GM23248 (cell line): ENCODE data around the gene MOXD1. TPM values are rescaled to one million over a fixed set of nuclear protein-coding genes. Genes with fewer than 3 reads are reported as not detected.

Source experiments
- DNase-seq: peaks from one replicate; pipeline ENCODE4 v3.0.0-alpha.2; 2015
- H2AFZ ChIP-seq: fragments of 200-600 bp; sonication (generic); 2 replicates; pipeline ENCODE4 v1.6.1; 2016; ENCODE audit warnings: antibody characterized with exemption
- H3F3A ChIP-seq: fragments of 200-600 bp; sonication (generic); 2 replicates; pipeline ENCODE4 v1.6.1; 2016; ENCODE audit warnings: mild to moderate bottlenecking, antibody characterized with exemption, mixed run types; ENCODE audit not compliant: insufficient read depth
- H3K27ac ChIP-seq: fragments of 200-600 bp; sonication (generic); 2 replicates; pipeline ENCODE4 v1.5.1; 2016; ENCODE audit warnings: mild to moderate bottlenecking
- H3K27me3 ChIP-seq: fragments of 200-600 bp; sonication (generic); replicated peaks from 2 replicates; pipeline ENCODE4 v1.6.1; 2016; ENCODE audit warnings: mild to moderate bottlenecking; ENCODE audit not compliant: insufficient read depth
- H3K36me3 ChIP-seq: fragments of 200-600 bp; sonication (generic); 2 replicates; pipeline ENCODE4 v1.6.1; 2016; ENCODE audit warnings: low read depth, mild to moderate bottlenecking
- H3K4me1 ChIP-seq: fragments of 200-600 bp; sonication (generic); 2 replicates; pipeline ENCODE4 v1.6.1; 2016; ENCODE audit warnings: mild to moderate bottlenecking; ENCODE audit not compliant: insufficient read depth
- H3K4me2 ChIP-seq: fragments of 200-600 bp; sonication (generic); one replicate; pipeline ENCODE4 v1.6.1; 2016; ENCODE audit warnings: mild to moderate bottlenecking; ENCODE audit not compliant: unreplicated experiment
- H3K4me3 ChIP-seq: fragments of 200-600 bp; sonication (generic); 2 replicates; pipeline ENCODE4 v1.5.1; 2016; ENCODE audit warnings: mild to moderate bottlenecking
- H3K79me2 ChIP-seq: fragments of 200-600 bp; sonication (generic); 2 replicates; pipeline ENCODE4 v1.6.1; 2016; ENCODE audit warnings: mild to moderate bottlenecking; ENCODE audit not compliant: insufficient read depth
- H3K9ac ChIP-seq: fragments of 200-600 bp; sonication (generic); 2 replicates; pipeline ENCODE4 v1.6.1; 2016; ENCODE audit warnings: mild to moderate bottlenecking
- H3K9me2 ChIP-seq: fragments of 200-600 bp; sonication (generic); 2 replicates; pipeline ENCODE4 v1.6.1; 2016; ENCODE audit warnings: mixed run types, mild to moderate bottlenecking, moderate library complexity; ENCODE audit not compliant: insufficient read depth
- H3K9me3 ChIP-seq: fragments of 200-600 bp; sonication (generic); one replicate; pipeline ENCODE4 v1.6.1; 2017; ENCODE audit warnings: low read depth
- H4K20me1 ChIP-seq: fragments of 200-600 bp; sonication (generic); 2 replicates; pipeline ENCODE4 v1.6.0; 2016; ENCODE audit not compliant: insufficient read depth
- EZH2 ChIP-seq: fragments of 200-600 bp; sonication (generic); IDR thresholded peaks from 2 replicates; pipeline ENCODE4 v1.6.1; 2018; ENCODE audit warnings: antibody characterized with exemption, mild to moderate bottlenecking; ENCODE audit not compliant: insufficient read depth, poor library complexity, severe bottlenecking
- EZH2phosphoT487 ChIP-seq: fragments of 200-600 bp; sonication (generic); IDR thresholded peaks from 2 replicates; pipeline ENCODE4 v1.6.1; 2018; ENCODE audit warnings: antibody characterized with exemption, moderate library complexity, mild to moderate bottlenecking, low read depth; ENCODE audit not compliant: insufficient read depth
- WGBS, 2 experiments: methylation state at CpG; one replicate each; pipeline ENCODE4 v1.1.6; 2015 to 2017; ENCODE audit warnings: low lambda C conversion rate in 2 of 2, low coverage in 1 of 2; ENCODE audit errors: missing lambda C conversion rate in 2 of 2; 5-methylcytosine and 5-hydroxymethylcytosine counted together
- in situ Hi-C: fragments of 300-500 bp; cut with MboI; formaldehyde crosslinking; loops from 2 replicates; pipeline ENCODE4 v1.15.0; 2020
- polyA plus RNA-seq: library from polyadenylated mRNA; unstranded; fragments of >200 nt; fragmentation: Nextera tagmentation; extraction: Ambion mirVana; gene quantifications from 2 replicates; pipeline ENCODE4 v1.2.1, GENCODE V29; 2016
- total RNA-seq: library from RNA; depleted of rRNA; stranded (reverse); fragments of >200 nt; shearing (Covaris generic); gene quantifications from 2 replicates; pipeline ENCODE4 v1.2.3, GENCODE V29; 2014

Gene MOXD1
- total and polyA plus RNA-seq, 2 experiments from 2014 or later: 528 to 557 TPM

GRCh38 chr6:132280436-132280835 lies 120.8 kb downstream of the MOXD1 start:
- Histone ChIP-seq H3K27ac (no peak overlapping the region), H4K20me1 (no peaks in the 10 kb centered on the region), H3K79me2 (no peaks in the 10 kb centered on the region), H3K4me2 (no peak overlapping the region), H3K9ac (no peak overlapping the region), H3K4me3 (no peak overlapping the region), H3K9me2 (no peaks in the 10 kb centered on the region), H3K27me3 (no peaks in the 10 kb centered on the region), H2AFZ (no peak overlapping the region), H3K9me3 (no peaks in the 10 kb centered on the region), H3K36me3 (no peaks in the 10 kb centered on the region), H3K4me1 (no peaks in the 10 kb centered on the region), H3F3A (no peaks in the 10 kb centered on the region)
- WGBS, 2 experiments: 88 to 91% methylated on average over 8 of the region's 8 CpGs
- TF ChIP-seq EZH2: no peak
- TF ChIP-seq EZH2phosphoT487: no peak
- in situ Hi-C loops: loop anchor here (25.0 kb wide), 1 partner anchor 532 kb away; the partner anchor contains the start of gene RPS12
- DNase-seq: no peak

GRCh38 chr6:132279592-132280139 lies 121.6 kb downstream of the MOXD1 start:
- Histone ChIP-seq H3K9me2 (no peaks in the 10 kb centered on the region), H4K20me1 (no peaks in the 10 kb centered on the region), H3K9me3 (no peaks in the 10 kb centered on the region), H3K27ac (no peak overlapping the region), H3K27me3 (no peaks in the 10 kb centered on the region), H3F3A (no peaks in the 10 kb centered on the region), H3K9ac (peak overlapping the region; percentile 55), H2AFZ (peak overlapping the region; percentile 96), H3K4me3 (peak overlapping the region; percentile 83), H3K36me3 (no peaks in the 10 kb centered on the region), H3K79me2 (no peaks in the 10 kb centered on the region), H3K4me2 (peak overlapping the region; percentile 90), H3K4me1 (no peaks in the 10 kb centered on the region)
- 0 to 1% methylated on average over 12 of the region's 12 CpGs for WGBS, 2 experiments
- in situ Hi-C loops: loop anchor here (25.0 kb wide), 1 partner anchor 533 kb away; the partner anchor contains the start of gene RPS12
- TF ChIP-seq EZH2phosphoT487 (no peak), EZH2 (no peak)
- peak; percentile 84 for DNase-seq

DNA sequence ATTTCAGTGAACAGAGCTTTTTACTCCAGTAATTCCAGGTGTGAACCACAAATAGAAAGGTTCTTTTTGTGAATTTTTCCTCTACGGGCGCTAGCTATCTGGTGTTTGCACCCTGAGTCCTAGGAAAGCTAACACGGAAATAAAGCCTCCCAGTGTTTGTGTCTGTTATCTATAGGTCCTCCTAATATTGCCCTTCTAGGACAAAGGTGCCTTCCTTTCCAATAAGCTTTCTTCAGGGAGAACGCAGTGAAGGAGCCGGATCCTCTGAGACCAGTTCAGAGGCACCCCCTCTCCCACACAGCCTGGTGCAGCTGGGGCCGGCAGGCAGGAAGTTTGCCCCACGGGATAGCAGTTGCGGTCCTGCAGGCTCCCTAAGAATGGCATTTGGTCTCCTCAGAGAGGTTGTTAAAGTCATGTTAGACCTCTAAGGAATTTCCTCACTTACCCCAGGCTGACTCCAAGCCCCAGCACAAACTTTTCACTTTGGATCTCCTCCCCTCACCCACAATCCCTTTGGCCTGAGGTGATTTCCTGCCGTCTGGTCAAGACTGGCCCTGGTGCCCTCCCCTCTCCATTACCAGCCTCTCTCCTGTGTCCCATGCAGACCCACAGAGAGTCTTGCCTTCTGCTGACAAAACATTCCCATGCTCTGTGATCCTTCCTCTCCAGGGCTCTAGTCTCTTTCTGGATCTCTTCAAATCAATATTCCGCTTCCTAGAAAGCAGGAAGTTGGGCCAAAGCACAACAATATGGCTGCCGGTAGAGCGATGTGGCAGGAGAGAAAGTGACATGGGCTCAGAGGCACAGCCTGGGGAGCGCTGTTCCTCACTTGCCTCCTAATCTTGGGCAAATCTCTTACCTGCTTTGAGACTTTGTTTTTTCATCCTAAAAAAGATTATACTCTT lies 126.0 kb downstream of the MOXD1 start:
- H3K27me3 ChIP-seq: no peaks in the 10 kb centered on the region
- no peak overlapping the region for H3K9ac ChIP-seq
- WGBS, 2 experiments: 86 to 90% methylated on average over 13 of the region's 13 CpGs
- H3K36me3 ChIP-seq: no peaks in the 10 kb centered on the region
- no peaks in the 10 kb centered on the region for H3K9me2 ChIP-seq
- H2AFZ ChIP-seq: peak overlapping the region; percentile 10; the same call in 1 of the 2 replicates
- H3F3A ChIP-seq: no peaks in the 10 kb centered on the region
- in situ Hi-C loops: loop anchor here (25.0 kb wide), 1 partner anchor 537 kb away; the partner anchor contains the start of gene RPS12
- H3K27ac ChIP-seq: no peak overlapping the region
- peaks cover 6% of the 10 kb centered on the region; the same call in 1 of the 2 replicates for H3K4me1 ChIP-seq
- DNase-seq: no peak
- no peaks in the 10 kb centered on the region for H4K20me1 ChIP-seq
- no peak overlapping the region for H3K4me2 ChIP-seq
- no peaks in the 10 kb centered on the region for H3K9me3 ChIP-seq
- no peak overlapping the region for H3K4me3 ChIP-seq
- TF ChIP-seq EZH2 (no peak), EZH2phosphoT487 (no peak)
- H3K79me2 ChIP-seq: no peaks in the 10 kb centered on the region

DNA sequence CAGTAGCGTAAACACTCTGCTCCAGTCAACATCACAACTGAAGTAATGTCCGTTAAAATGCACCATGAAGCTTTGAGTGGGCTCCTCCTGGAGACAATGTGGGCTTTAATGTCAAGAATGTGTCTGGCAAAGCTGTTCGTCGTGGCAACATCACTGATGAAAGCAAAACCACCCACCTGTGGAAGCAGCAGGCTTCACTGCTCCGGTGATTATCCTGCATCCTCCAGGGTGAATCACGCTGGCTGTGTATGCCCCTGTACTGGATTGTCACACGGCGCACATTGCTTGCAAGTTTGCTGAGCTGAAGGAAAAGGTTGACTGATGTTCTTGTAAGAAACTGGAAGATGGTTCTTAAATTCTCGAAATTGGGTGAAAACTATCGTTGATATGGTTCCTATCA lies 128.5 kb downstream of the MOXD1 start:
- Histone ChIP-seq H3K27ac (no peak overlapping the region), H3K27me3 (no peaks in the 10 kb centered on the region), H2AFZ (no peak overlapping the region), H3F3A (no peaks in the 10 kb centered on the region), H3K4me2 (no peak overlapping the region), H4K20me1 (no peaks in the 10 kb centered on the region), H3K9me2 (no peaks in the 10 kb centered on the region), H3K9ac (no peak overlapping the region), H3K79me2 (no peaks in the 10 kb centered on the region), H3K36me3 (no peaks in the 10 kb centered on the region), H3K4me3 (no peak overlapping the region), H3K4me1 (peaks cover 6% of the 10 kb centered on the region; the same call in 1 of the 2 replicates), H3K9me3 (no peaks in the 10 kb centered on the region)
- DNase-seq: no peak
- WGBS, 2 experiments: 81 to 83% methylated on average over 10 of the region's 10 CpGs
- no peak for TF ChIP-seq EZH2phosphoT487
- no peak for TF ChIP-seq EZH2
- in situ Hi-C loops: no loop called here
